DOHH2 (cell line): Measurements from ENCODE around the gene ATF7IP2.

Experiments
- CTCF ChIP-seq: fragments of 200-600 bp; sonication (generic); IDR thresholded peaks from one replicate; pipeline ENCODE4 v1.5.1; 2014; ENCODE audit warnings: antibody characterized with exemption, mild to moderate bottlenecking, low read depth, low read length; ENCODE audit not compliant: poor library complexity, severe bottlenecking
- EZH2phosphoT487 ChIP-seq: fragments of 200-600 bp; sonication (generic); IDR thresholded peaks from 2 replicates; pipeline ENCODE4 v1.6.1; 2017; ENCODE audit warnings: borderline replicate concordance, mild to moderate bottlenecking, antibody characterized with exemption, low read length, moderate library complexity, mixed read lengths

- TF ChIP-seq CTCF (no peak), EZH2phosphoT487 (no peak)
These were observed 135.2 kb downstream of the ATF7IP2 start for GRCh38 chr16:10520869-10521578.
